ENCODE measurements around the gene MS4A4E. TPM values are rescaled to one million over a fixed set of nuclear protein-coding genes. Genes with fewer than 3 reads are reported as not detected.

MS4A4E gene
- not detected in 2 replicates for total RNA-seq (2014; rRNA removed; shearing (Covaris generic))

DNA sequence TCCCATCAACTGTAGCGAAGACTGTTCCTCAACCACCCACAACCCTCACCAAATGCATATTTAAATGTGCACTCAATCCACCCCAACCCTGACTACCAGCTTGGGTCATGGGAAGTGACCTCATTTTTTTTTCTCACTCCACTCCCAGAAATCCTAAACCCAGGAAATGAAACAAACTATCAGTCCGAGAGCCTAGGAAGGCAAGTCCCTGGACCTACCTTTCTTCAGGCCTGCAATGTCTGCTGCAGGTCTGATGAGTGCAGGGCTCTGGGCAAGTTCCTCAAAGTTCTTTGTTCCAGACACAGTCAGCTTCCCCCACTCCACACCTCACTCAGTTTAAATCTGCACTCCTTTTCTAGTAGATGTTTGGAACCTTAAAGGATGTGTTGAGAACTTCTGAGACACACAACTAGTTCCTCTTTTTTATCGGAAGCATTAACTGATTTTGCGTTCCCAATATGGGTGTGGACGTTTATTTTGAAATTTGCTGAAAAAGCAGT is at the start of gene MS4A4E:
Gene MS4A4E (minus strand): TSS at position 398 of the 500 bp plus-strand sequence. CDS start 13,082 bp downstream, outside the sequence.
- DNase-seq (ENCODE audit: low read depth), result no peak

DNA sequence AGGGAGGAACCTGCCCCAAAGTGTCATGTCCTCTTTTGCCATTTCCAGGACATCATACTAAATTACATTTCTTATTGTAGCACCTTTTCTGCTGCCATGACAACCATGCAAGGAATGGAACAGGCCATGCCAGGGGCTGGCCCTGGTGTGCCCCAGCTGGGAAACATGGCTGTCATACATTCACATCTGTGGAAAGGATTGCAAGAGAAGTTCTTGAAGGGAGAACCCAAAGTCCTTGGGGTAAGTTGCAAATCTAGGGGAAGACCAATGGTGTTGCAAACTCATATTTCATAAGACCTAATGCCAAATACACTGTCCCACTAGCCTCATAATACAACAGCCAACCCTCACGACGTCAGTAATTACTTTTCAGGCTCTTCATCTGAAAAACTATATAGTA is 49.2 kb upstream of the MS4A4E start:
- no peak for DNase-seq (ENCODE audit: low read depth)

DNA sequence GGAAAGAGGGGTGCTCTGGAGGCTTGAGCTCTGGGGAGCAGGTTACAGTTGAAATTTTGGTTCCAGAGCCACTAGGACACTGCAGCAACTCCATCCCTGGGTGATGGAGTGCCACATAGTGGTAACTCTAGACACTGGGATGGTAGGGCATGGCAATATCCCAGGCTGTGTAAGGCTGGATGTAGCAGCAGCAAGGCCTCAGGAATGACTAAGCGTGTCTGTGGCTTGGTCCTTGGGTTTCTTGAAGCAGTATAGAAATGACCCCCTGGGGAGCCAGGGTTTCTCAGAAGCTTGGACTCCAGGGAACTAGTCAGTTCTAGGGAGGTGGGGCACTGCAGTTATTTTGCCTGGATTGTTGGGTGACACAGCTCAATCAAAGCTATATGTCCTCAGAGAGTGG is 45.6 kb upstream of the MS4A4E start:
- peak; percentile 95 for DNase-seq (ENCODE audit: low read depth)

DNA sequence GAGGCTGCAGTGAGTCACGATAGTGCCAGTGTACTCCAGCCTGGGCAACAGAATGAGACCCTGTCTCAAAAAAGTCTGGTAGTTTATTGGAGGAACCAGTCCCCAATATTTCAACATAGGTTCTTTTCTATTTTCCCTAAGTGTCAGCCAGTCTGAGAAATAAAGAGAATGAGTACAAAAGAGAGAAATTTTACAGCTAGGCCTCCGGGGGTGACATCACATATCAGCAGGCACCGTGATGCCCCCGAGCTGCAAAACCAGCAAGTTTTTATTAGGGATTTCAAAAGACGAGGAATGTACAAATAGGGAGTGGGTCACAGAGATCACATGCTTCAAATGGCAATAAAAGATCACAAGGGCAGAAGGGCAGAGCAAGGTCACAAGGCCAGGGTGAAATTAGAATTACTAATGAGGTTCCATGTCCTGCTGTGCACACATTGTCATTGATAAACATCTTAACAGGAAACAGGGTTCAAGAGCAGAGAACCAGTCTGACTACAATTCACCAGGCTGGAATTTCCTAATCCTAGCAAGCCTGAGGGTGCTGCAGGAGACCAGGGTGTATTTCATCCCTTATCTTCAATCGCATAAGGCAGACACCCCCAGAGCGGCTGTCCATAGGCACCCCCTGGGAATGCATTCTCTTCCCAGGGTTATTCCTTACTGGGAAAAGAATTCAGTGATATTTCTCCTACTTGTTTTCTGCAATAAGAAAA is 42.6 kb upstream of the MS4A4E start:
- DNase-seq (ENCODE audit: low read depth), result peak; percentile 78

DNA sequence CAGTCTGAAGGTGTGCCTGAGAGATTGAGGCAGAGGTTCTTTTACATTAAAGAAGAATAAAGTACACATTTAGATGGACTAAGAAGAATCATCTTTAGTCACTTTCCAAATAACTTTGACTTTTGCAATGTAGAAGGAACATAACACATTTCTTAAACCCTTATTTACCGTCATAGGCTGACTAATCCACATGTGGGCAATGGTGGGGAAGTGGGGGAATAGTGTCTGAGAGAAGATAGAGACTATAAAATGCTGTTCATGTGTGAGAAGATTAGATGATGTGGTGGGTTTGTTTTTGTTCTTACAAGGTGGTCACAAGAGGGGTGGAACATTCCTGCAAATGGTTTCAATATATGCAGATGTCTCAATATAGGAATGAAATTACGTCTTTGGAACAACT is 39.3 kb upstream of the MS4A4E start:
- peak; percentile 28 for DNase-seq (ENCODE audit: low read depth)

DNA sequence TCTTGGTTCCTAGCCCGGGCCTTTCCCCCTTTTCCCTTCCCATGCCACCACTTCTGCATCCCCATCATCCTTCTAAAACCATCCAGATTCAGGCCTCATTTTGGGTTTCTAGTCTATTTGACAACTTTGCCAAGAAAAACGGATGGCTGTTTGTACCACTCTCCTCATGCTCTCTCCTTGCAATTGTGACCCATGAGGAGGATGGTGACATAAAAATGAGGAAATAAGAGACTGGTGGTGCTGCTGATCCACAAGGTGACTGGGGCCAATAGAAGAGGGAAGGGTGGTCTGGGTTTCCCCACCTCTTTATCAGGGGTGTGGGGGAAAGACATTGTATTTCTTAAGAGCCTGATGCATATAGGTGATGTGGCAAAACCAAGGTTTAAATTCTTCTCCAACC is 38.5 kb upstream of the MS4A4E start:
- no peak for DNase-seq (ENCODE audit: low read depth)

DNA sequence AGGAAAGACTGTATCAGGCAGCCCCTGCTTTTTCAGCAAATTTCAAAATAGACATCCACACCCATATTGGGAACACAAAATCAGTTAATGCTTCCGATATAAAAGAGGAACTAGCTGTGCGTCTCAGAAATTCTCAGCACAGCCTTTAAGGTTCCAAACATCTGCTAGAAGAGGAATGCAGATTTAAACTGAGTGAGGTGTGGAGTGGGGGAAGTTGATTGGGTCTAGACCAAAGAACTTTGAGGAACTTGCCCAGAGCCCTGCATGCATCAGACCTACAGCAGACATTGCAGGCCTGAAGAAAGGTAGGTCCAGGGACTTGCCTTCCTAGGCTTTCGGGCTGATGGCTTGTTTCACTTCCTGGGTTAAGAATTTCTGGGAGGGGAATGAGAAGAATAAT is 37.5 kb upstream of the MS4A4E start, which contains the start of gene MS4A4A:
Gene MS4A4A (plus strand): TSS at position 255 of the 400 bp plus-strand sequence. CDS start 10 bp downstream, at position 265.
- DNase-seq (ENCODE audit: low read depth), result no peak

DNA sequence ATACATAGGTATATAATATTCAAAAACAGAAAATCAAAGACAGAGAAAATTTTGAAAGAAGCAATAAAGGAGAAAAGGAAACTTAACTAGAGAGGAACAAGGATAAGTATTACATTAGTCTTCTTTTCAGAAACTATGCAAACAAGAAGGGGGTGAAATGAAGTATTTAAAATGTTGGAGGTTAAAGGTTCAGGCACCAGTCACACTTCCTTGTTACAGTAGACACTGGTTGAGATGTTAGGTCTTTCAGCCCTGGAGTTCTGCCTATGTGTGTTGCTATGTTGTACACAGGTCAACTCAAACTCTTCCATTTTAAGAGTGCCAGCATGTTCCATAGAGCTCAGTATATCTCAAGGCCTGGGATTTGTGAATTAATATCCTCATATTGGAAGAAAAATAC is 31.5 kb upstream of the MS4A4E start:
- DNase-seq (ENCODE audit: low read depth), result no peak

DNA sequence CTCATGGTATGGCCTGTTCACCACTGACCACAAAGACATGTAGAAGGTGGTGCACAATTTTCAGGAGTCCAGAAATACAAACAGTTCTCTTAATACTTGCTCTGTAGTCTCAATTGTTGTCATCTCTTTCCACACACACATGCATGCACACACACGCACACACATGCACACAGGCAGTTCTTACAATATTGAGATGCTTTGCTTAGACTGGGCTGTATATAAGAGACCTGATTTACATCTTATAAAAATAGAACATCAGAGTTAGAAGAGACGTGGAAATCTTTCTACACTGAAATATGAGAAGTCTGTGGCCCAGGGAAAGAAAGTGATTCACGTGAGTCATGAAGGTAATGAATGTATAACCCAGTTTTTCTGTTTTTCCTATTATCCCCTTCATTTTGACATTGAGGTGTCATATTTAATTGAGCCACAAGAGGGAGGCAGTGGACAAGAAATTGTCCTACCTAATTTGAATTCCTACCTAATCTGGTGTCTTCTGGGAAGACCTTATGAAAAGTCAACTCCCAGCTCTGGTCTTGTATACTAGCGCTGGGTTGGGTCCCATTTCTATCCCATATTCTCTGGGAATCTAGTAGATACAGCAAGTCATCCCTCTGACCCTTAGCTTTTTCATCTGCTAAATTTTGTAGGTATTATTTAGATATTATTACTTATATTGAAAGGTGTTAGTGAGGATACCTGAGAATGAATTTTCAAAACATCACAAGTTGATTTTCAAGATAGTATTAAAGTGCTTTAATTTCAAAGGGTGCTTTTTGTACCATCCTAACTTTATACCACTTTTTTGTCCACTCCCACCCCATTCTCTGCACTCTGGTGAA is 22.7 kb upstream of the MS4A4E start:
- peak; percentile 67 for DNase-seq (ENCODE audit: low read depth)

DNA sequence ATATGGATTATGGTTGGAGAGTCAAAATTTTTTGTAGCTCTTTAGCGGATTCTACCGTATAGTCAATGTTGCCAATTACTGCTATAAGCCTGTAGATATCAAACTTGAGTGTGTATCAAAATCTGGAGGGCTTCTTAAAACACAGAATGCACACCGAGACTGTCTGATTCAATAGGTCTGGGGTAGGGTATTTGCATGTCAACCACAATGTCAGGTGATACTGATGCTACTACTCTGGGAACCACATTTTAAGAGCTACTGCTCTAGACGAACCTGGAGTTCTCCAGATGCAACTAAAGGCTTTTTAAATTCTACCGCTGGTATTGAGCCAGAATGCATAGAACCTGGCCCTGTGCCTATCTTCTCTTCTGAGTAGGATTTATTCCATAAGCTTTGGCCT is 21.7 kb upstream of the MS4A4E start:
- DNase-seq (ENCODE audit: low read depth), result no peak

DNA sequence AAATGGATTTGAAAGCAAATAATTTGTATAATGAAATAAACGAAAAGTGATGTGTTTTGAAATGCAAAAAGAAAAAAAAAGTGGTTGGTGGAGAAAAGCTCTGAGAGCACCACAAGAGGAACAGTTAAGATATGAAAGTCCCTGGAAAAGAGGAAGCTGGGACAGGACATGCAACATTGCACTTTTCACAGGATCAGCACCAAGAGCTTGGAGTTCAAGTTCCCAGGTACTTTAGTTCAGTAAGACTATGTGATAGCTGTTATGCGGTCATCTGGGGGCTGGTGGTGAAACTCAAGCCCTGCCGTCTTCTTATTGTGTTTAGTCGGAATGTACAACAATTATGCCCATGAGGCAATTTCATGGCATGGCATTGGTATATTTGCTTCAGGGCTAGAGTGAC is 20.5 kb upstream of the MS4A4E start:
- DNase-seq (ENCODE audit: low read depth), result no peak

DNA sequence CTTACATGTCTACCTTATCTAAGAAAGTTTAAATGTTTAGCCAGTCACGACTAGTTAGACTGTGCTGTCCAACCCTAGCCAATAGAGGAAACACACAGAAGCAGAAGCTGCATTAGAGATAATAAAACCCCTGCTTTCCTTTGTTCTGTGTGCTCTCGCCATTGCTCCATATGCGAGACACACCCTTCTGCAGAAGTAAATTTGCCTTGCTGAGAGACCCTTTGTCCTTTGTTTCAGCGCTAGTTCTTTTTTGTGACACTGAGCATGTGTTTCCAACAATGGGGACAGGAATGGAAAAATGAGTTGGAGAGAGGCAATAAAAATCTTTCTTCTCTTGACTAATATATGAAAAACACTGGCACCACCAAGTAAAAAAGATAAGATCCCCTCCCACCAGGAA is 18.1 kb upstream of the MS4A4E start:
- no peak for DNase-seq (ENCODE audit: low read depth)

DNA sequence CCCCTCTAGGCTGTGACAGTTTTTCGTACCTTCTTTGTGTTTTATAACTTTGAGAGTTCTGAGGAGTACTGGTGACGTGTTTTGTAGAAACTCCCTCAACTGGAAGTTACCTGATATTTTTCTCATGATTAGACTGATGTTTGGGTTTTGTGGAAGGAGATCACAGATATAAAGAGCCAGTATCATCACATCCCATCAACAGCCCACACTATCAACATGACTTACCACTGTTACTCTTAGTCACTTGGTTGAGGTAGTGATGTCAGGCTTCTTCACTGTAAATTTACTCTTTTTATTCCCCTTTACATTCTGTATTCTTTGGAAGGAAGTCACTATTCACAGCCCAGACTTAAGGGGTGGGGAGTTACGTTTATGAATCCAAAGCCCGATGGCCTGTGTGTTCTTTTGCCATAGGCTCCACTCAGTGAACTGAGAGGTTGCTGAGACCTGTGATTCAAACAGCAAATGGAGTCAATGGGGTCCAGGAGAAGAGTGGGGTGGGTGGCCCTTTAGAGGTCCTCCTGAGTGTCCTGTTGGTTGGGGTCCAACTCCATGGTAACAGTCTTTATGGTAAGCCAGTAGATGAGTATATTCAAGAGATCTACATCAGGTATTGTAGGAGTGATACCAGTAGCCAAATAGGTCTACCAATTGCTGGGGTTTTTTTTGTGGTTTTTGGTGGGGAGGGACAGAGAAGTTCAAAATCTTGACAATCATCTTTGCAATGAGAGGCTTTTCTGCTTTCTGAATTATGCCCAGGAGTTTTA is 15.2 kb upstream of the MS4A4E start:
- no peak for DNase-seq (ENCODE audit: low read depth)

DNA sequence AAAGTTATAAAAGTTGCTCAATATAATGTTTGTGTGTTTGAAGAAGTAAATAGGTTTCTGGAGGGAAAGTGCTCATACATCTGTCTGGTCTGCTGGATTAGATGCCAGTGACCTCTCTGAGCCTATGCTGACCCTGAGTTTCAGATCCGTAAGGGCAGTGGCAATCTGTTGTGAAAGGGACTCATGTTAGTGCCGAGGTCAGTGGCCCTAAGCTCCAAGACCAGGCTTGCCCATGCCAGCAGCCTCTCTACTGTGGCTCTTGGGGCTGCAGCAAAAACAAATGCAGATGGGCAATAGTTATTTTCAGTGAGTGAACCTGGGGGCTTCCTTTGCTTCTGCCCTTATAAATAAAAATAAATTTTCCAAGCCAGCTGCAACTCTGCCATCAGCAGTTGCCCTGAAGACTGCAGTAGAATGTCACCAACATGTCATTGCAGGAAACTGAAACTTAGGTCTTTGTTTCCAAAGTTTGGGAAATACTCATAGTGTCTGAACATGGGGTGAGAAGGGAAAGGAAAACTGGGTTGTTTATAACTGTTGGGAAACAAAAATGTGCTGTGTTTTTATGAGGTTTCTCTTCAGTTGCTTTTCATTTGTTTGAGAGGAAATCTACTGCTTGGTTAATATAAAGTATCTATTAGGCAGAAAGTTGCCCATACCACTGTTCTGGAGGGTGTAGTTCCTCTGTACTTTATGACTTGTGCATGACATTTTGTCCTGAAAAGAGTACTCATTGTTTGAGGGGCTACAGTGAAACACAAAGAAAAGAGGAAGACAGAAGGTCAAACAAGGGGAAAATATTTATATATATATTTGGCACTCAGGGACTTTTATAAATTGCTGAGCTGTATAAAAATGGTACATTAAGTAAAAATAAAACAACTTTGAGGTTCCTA is 9.5 kb upstream of the MS4A4E start:
- DNase-seq (ENCODE audit: low read depth), result no peak

DNA sequence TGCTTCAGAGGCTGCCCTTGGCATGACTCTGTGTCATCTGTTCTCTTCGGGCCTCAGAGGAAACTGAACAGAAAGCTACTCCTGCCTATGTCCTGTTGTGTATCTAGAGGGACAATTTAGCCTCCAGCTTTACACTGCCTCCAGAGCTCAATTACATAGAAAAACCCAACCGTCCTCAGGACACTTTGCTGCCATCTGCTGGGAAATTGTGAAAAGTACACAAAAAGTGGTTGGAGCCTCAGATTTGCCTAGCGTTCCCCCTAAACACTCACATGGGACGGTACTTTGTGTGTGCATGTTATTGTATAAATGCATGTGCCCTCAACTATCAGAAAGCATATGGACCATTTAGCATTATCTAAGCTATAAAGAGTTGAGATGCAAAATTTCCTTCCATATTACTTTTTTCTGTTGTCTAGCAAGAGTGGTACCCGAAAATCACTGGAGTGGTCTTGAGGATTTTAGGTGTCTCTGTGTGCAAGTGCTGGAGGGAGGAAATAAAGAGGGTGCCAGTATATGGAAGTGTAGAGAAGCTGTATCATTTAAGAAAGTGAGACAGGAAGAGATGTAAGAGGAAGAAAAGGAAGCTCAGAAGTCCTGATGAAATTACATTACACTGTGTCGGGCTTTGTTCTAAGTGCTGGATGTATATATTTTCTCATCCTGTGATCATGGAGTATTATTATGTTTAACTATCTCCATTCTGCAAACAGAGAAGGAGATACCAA is 8.7 kb upstream of the MS4A4E start:
- DNase-seq (ENCODE audit: low read depth), result peak; percentile 49

DNA sequence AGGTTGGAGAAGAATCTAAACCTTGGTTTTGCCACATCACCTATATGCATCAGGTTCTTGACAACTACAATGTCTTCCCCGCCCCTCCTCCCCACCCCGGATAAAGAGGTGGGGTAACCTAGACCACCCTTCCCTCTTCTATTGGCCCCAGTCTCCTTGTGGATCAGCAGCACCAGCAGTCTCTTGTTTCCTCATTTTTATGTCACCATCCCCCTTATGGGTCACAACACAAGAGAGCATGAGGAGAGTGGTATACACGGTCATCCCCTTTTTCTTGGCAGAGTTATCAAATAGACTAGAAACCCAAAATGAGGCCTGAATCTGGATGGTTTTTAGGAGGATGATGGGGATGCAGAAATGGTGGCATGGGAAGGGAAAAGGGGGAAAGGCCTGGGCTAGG is 1.2 kb downstream of the MS4A4E start:
- DNase-seq (ENCODE audit: low read depth), result no peak

DNA sequence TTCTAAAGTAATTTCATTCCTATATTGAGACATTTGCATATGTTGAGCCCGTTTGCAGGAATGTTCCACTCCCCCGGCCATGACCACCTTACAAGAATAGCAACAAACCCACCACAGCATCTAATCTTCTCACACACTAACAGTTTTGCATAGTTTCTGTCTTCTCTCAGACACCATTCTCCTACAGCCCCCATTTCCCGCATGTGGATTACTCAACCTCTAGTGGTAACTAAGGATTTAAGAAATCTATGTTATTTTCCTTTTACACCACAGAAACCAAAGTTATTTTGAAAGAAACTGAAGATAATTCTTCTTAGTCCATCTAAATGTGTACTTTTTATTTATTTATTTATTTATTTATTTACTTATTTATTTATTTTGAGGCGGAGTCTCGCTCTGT is 2.3 kb downstream of the MS4A4E start:
- no peak for DNase-seq (ENCODE audit: low read depth)

DNA sequence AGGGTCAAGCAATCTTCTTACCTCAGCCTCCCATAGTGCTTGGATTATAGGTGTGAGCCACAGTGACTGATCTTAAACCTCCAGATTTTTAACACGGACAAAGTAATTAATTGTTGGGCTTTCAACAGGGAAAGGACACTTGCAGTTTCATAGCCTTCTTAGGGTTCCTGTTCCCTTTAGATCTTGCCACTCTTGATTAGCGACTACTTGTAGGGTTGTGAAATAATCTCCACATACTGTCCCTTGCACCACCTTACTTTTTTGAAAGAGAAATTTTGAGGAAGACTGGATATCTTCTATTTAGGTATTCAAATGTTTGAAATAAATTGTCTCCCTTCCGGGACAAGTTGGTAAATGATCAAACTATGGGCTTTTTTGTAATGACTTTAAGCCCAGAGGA is 7.6 kb downstream of the MS4A4E start:
- no peak for DNase-seq (ENCODE audit: low read depth)

DNA sequence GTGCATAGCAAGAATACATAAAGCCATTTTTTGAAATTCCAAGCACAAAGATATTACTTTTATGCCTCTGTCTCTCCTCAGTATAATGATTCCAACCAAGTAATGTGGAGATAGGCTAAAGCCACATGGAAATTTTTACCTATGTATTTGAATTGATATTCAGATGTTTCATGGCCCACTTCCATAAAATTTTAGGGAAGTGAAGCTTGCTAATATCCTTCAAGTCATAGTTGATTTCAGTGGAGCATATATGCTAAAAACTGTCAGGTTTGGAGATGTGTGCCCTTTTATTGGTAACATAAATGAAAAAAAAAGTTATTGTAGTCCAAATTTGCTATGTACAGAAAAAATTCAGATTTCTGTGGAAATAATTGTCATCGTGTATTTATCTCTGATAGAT is 12.3 kb downstream of the MS4A4E start:
- DNase-seq (ENCODE audit: low read depth), result no peak

DNA sequence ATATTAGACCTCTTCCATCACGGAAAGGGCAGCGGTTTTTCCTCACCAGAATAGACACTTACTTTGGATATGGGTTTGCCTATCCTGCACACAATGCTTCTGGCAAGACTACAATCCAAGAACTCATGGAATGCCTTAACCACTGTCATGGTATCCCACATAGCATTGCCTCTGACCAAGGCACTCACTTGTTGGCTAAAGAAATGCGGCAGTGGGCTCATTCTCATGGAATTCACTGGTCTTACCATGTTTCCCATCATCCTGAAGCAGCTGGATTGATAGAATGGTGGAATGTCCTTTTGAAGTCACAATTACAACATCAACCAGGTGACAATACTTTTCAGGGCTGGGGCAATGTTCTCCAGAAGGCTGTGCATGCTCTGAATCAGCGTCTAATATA is 20.8 kb downstream of the MS4A4E start:
- DNase-seq (ENCODE audit: low read depth), result no peak
